ENCODE data around the gene UIMC1.
"Not testable (repeated sequence)": the region's sequence is repeated elsewhere in the genome, so short reads cannot be mapped to it uniquely, and the experiment has no call there.

UIMC1 gene

GRCh38 chr5:177008716-177009115 is 2.1 kb upstream of the UIMC1 start:
- DNase-seq (ENCODE audit: low read depth in 2 of 2, low spot score in 1 of 2), result no peak

DNA sequence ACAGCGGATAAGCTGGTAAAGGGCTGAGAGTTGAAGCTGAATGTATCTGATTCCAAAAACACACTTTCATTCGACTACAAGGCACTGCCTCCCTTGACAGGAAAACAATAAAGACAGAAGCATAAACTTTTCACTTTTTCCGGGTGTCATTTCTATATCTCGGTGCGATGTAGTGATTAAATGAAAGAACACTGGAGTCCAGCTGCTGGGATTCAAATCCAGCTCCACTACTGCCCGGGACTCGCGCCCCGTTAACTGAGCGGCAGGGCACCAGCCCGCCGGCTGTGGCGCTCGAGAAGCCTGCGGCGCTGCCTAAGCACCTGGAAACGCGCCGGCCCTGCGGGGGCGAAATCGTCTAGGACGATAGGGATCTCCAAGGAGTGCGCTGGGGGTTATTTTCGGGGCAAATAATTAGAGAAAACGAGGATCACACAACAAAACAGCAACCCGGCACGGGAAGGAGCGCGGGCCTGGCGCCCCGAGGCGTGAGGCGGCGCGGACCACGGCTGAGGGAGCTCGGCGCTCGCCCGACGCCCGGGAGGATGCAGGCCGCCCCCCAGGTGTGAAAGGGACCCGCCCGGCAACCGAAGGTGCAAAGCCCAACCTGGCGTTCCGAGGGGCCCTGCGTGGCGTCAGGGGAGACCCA is 837 bp downstream of the UIMC1 start:
- DNase-seq (ENCODE audit: low read depth in 2 of 2, low spot score in 1 of 2), result no peak

DNA sequence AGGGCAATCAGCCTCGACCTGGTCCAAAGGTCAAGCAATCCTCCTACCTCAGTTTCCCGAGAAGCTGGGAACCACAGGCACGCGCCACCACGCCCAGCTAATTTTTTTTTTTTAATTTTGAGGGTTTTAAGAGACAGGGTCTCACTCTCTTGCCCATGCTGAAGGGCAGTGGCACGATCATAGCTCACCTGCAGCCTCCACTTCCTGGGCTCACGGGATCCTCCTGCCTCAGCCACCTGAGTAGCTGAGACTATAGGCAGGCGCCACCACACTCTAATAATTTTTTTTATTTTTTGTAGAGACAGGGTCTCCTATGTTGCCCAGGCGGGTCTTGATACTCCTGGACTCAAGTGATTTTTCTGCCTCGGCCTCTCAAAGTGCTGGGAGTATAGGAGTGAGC is 1.6 kb downstream of the UIMC1 start:
- no peak for DNase-seq (ENCODE audit: low read depth in 2 of 2, low spot score in 1 of 2)

DNA sequence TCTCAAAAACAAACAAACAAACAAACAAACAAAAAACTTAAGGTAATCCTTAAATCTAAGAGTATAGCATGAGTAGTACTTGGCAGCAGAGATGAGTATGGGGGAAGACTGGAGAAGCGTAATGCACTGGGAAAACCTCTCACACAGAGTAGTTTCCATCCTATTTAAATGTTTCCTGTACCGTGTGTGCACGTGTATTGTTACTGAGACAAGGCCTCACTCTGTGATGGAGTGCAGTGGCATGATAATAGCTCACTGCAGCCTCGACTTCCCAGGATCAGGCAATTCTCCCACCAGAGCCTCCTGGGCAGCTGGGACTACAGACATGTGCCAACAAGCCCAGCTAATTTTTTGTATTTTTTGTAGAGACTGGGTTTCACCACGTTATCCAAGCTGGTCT is 2.9 kb downstream of the UIMC1 start:
- no peak for DNase-seq (ENCODE audit: low read depth in 2 of 2, low spot score in 1 of 2)

- not testable (repeated sequence) for DNase-seq (ENCODE audit: low read depth in 2 of 2, low spot score in 1 of 2)
These were observed 7.1 kb downstream of the UIMC1 start for GRCh38 chr5:176999526-176999925.

- DNase-seq (ENCODE audit: low read depth in 2 of 2, low spot score in 1 of 2), result no peak
These were observed 7.8 kb downstream of the UIMC1 start for GRCh38 chr5:176998828-176999227.

DNA sequence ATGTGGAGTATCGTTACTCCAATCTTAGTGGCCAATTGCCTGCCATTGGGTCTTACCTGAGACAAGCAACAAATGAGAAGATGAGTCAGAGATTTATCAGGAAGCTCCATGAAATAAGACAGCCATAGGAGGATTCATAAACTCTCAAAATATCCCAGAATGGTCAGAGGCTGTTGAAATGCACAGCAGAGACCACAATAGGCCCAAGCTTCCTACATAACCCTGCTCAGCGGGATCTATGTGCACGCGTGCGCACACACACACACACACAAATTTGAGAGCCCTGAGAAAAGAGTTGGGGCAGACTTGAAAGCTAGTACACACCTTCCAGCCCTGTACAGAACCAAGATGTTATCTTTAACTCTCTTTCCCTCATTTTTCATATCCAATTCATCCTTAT is 9.8 kb downstream of the UIMC1 start:
- DNase-seq (ENCODE audit: low read depth in 2 of 2, low spot score in 1 of 2), result no peak

GRCh38 chr5:176995896-176996767 is 10.4 kb downstream of the UIMC1 start:
- no peak for DNase-seq (ENCODE audit: low read depth in 2 of 2, low spot score in 1 of 2)

DNA sequence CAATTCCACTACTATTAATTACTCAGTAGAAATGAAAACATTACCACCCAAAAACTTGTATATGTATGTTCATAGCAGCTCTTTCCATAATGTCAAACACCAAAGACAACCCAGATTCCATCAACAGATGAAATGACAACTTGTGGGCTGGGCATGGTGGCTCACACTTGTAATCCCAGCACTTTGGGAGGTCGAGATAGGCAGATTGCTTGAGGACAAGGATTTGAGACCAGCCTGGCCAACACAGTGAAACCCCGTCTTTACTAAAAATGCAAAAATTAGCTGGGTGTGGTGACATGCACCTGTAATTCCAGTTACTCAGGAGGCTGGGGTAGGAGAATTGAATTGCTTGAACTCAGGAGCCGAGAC is 11.5 kb downstream of the UIMC1 start:
- no peak for DNase-seq (ENCODE audit: low read depth in 2 of 2, low spot score in 1 of 2)

GRCh38 chr5:176994460-176995121 is 12.0 kb downstream of the UIMC1 start:
- DNase-seq (ENCODE audit: low read depth in 2 of 2, low spot score in 1 of 2), result no peak

GRCh38 chr5:176993081-176993480 is 13.5 kb downstream of the UIMC1 start:
- DNase-seq (ENCODE audit: low read depth in 2 of 2, low spot score in 1 of 2), result not testable (repeated sequence)

- DNase-seq (ENCODE audit: low read depth in 2 of 2, low spot score in 1 of 2), result no peak
These were observed 19.0 kb downstream of the UIMC1 start for GRCh38 chr5:176987583-176987982.

DNA sequence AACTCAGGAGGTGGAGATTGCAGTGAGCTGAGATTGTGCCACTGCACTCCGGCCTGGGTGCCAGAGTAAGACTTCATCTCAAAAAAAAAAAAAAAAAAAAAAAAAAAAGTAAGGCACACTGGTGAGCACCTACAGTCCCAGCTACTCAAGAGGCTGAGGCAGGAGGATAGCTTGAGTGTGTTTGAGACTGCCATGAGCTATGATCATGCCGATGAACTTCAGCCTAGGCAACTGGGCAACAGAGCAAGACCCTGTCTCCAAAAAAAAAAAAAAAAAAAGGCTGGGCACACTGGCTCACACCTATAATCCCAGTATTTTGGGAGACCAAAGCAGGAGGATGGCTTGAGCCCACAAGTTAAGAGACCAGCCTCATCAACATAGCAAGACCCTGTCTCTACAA is 20.3 kb downstream of the UIMC1 start:
- no peak for DNase-seq (ENCODE audit: low read depth in 2 of 2, low spot score in 1 of 2)

GRCh38 chr5:176985516-176985915 is 21.1 kb downstream of the UIMC1 start:
- DNase-seq (ENCODE audit: low read depth in 2 of 2, low spot score in 1 of 2), result no peak

DNA sequence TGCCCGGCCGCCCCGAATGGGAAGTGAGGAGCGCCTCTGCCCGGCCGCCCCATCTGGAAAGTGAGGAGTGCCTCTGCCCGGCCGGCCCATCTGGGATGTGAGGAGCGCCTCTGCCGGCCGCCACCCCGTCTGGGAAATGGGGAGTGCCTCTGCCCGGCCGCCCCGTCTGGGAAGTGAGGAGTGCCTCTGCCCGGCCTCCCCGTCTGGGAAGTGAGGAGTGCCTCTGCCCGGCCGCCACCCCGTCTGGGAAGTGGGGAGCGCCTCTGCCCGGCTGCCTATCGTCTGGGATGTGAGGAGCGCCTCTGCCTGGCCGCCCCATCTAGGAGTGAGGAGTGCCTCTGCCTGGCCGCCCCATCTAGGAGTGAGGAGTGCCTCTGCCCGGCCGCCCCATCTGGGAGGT is 22.4 kb downstream of the UIMC1 start:
- DNase-seq (ENCODE audit: low read depth in 2 of 2, low spot score in 1 of 2), result not testable (repeated sequence)

GRCh38 chr5:176983593-176983992 is 23.0 kb downstream of the UIMC1 start:
- DNase-seq (ENCODE audit: low read depth in 2 of 2, low spot score in 1 of 2), result not testable (repeated sequence)

DNA sequence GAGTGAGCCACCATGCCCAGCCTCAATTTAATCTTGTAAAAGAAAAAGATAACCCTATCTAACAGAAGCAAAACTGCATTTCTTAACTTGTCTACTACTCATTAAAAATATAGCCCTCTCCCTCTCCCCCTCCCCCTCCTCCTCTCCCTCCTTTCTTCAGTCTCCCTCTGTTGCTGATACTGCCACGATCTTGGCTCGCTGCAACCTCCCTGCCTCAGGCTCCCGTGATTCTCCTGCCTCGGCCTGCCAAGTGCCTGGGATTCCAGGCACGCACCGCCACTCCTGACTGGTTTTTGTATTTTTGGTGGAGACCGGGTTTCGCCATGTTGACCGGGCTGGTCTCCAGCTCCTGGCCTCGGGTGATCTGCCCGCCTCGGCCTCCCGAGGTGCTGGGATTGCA is 23.5 kb downstream of the UIMC1 start:
- DNase-seq (ENCODE audit: low read depth in 2 of 2, low spot score in 1 of 2), result not testable (repeated sequence)

- no peak for DNase-seq (ENCODE audit: low read depth in 2 of 2, low spot score in 1 of 2)
These were observed 25.8 kb downstream of the UIMC1 start for GRCh38 chr5:176980818-176981217.

DNA sequence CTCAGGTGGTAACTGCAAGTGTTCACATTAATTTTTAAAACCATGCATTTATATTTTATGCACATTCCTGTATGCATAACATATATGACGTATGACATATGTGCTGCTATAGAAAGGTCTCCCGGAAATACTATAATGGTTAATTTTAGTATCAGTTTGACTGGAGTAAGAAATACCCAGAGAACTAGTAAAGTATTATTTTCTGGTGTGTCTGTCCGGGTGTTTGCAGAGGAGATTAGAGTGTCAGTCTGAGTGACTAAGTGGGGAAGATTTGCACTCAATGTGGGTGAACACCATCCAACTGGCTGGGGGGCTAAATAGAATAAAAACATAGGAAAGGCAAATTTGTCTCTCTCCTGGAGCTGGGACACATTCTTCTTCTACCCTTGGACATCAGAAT is 26.9 kb downstream of the UIMC1 start:
- DNase-seq (ENCODE audit: low read depth in 2 of 2, low spot score in 1 of 2), result no peak

DNA sequence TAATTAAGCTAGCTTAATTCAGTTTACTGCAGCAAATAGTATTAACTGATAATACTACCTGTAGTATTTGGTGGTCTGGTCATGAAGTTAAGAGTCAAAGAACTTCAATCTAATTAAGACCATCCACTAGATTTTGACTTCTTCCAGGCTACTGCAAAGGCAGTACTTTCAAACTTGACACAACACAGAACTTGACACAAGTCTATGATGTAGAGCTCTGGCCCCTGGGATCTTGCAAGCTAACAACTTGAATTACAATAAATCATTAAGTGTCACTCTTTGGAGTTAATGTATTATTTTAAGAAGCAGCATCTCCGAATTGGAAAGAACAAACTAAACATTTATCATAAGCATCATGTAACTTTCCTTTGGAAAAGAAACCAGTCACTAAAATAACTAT is 40.9 kb downstream of the UIMC1 start:
- DNase-seq (ENCODE audit: low read depth in 2 of 2, low spot score in 1 of 2), result no peak

GRCh38 chr5:176959051-176959450 is 47.5 kb downstream of the UIMC1 start:
- DNase-seq (ENCODE audit: low read depth in 2 of 2, low spot score in 1 of 2), result no peak

DNA sequence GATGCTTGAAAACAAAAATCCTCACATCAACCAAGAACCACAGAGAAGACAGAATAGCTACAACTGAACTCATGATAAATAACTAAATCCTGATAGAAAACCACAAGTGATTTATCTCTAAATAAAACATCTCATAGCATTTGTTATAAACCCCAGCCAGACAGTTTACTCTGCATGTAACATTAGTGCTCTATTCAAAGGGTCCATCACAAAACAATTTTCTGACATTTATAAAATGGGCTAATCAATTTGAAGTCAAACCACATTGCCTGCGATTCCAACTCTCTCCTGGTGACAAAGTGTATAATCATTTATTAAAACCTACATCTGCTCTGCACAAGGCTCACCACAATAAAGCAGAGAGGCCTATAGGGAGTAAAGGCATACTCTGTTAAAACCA is 49.8 kb downstream of the UIMC1 start:
- no peak for DNase-seq (ENCODE audit: low read depth in 2 of 2, low spot score in 1 of 2)
